ENCODE results near the gene CFAP161.
"Not testable (repeated sequence)": the region's sequence is repeated elsewhere in the genome, so short reads cannot be mapped to it uniquely, and the experiment has no call there.

Gene CFAP161

GRCh38 chr15:81107889-81108288, 26.2 kb upstream of the CFAP161 start:
- DNase-seq, result no peak

GRCh38 chr15:81108427-81108826, 25.6 kb upstream of the CFAP161 start:
- DNase-seq, result no peak

DNA sequence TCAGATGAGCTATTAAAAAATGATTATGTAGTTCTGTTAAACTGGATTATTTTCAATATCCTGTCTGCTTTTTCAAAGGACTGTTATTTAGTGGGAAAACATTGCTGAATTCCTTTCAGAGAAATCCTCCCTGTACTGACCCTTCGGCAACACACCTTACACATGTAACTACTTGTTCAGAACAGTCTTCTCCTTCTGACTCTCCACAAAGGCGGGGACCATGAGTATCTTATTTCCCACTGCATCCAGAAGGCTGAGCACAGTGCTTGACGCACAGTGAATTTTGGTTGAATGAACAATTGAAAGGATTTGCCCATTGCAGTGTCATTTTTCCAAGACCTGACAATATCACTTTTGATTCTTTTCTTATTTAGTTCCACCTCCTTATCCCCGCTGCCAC, 23.1 kb upstream of the CFAP161 start:
- DNase-seq, result no peak

GRCh38 chr15:81111510-81112470, 22.3 kb upstream of the CFAP161 start:
- no peak for DNase-seq

DNA sequence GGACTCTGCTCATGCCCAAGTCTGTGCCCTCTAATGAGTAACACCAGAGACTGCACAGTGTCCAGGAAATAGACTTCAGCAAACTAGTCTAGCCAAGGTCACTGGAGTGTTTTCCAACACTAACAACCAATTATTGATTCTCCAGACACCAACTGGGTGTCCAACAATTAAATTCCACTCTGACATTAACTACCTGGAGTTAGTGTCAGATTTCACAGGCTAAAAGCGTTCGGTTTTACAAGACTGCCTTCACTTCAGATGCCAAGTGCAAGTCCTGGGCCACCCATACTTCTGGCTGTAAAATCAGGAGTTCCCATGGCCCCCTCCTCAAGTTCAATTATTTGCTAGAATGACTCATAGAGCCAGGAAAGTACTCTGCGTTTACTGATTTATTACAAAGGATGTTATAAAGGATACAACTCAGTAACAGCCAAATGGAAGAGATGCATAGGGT, 20.8 kb upstream of the CFAP161 start:
- no peak for DNase-seq

GRCh38 chr15:81113861-81114291, 20.2 kb upstream of the CFAP161 start:
- DNase-seq, result no peak

GRCh38 chr15:81115054-81115939, 18.8 kb upstream of the CFAP161 start:
- no peak for DNase-seq

DNA sequence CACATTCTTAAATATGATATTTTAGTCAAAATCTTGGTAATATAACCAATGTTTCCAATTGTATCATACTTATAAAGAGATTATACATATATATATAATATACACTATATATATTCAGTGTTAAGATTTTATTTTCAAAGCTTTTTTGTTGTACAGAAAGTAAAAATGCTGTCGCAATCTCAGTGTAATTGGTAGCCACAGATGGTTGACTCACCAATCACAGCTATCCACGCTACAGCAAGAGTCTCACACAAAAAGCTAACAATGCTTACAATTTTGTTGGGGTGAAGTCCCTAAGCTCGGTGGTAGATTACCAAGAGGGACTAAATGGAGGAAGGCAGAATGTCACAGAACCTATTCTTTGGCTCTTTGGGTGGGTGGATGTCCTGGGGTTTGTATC, 16.9 kb upstream of the CFAP161 start:
- no peak for DNase-seq

- DNase-seq, result no peak
Measured at GRCh38 chr15:81117581-81117980, 16.5 kb upstream of the CFAP161 start.

- DNase-seq, result peak; percentile 30
Measured at GRCh38 chr15:81118361-81118760, 15.7 kb upstream of the CFAP161 start.

DNA sequence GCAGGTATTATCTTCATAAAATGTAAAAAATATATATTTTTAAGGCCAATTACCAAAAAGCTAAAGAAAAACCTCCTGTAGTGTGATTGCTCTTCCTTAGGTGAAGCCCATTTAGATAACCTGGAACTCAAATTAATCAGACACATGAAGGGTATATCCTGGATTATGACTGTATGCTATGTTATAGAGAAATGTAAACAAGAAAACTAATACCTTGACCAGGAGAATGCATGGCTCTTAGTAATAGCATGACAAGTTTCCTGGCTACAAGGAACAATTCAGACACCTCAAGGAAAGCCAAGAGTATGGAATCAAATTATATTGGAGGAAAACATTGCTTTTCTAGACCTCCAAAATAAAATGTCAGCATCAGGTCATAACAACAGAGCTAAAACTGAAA, 14.0 kb upstream of the CFAP161 start:
- DNase-seq, result no peak

- no peak for DNase-seq
Measured at GRCh38 chr15:81126892-81127291, 7.2 kb upstream of the CFAP161 start.

DNA sequence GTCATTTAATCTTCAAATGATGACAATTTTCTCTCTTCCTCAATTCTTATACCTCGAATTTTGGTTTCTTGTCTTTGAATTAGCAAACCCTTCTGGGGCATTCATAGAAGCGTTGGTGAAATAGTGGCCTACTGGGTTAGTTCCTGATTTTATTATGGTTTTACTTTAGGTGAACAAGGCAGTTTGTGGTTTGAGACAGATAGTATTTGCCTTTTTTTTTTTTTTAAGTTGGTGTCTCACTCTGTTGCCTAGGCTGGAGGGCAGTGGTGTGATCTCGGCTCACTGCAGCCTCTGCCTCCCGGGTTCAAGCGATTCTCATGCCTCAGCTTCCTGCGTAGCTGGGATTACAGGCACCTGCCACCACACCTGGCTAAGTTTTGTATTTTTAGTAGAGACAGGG, 7.4 kb downstream of the CFAP161 start:
- DNase-seq, result not testable (repeated sequence)

DNA sequence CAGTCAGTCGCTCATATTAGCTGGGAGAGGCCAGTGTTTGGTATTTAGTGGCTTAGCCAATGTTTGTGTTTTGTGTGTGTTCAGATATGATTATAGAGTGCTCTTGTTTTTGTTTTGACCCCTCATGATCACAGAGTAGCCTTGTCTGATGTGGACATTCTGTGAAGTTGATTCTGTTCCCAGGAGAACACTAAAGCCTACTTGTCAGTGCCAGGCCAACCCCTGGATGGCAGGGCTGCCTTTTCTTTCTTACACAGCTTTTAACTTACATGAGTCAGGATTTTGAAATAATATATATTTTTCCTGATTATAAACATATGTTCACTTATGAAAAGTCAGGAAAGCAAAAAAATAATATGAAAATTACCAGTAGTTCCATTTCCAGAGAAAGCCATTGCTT, 11.9 kb downstream of the CFAP161 start:
- DNase-seq, result no peak

GRCh38 chr15:81146466-81146865, 12.4 kb downstream of the CFAP161 start:
- DNase-seq, result no peak

- no peak for DNase-seq
Measured at GRCh38 chr15:81151389-81151788, 17.3 kb downstream of the CFAP161 start.

- DNase-seq, result no peak
Measured at GRCh38 chr15:81152339-81152738, 18.3 kb downstream of the CFAP161 start.

GRCh38 chr15:81152799-81153198, 18.7 kb downstream of the CFAP161 start:
- no peak for DNase-seq

- no peak for DNase-seq
Measured at GRCh38 chr15:81155375-81156218, 21.5 kb downstream of the CFAP161 start.

GRCh38 chr15:81156324-81156723, 22.3 kb downstream of the CFAP161 start:
- DNase-seq, result no peak

DNA sequence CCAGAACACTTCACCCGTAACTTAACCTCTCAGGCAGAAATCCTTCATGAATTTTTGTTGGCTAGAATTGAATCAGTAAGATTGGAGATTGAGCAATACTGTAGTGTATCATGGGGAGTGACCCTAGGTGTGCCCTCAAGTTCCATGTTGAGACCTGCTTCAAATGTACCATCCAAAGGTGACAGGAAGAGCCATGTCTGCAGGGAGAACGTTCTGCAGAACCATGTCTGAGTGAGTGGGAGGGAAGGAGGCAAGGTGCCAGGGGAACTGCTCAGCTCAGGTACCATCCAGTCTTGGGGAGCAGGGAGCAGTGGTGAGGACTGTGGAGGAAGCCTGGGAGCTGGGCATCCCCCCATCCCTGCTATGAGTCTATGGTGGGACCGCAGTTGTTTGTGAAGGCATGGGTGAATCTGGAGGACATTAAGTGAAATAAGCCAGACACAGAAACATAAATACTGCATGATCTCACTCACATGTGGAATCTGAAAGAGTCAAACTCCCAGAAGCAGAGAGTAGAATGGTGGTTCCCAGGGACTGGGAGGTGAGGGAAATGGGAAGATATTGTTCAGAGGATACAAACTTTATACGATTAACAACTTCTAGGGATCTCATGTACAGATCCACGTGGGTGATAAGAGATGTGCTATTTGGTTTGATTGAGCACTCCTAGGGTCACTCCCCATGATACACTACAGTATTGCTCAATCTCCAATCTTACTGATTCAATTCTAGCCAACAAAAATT, 23.3 kb downstream of the CFAP161 start:
- no peak for DNase-seq

DNA sequence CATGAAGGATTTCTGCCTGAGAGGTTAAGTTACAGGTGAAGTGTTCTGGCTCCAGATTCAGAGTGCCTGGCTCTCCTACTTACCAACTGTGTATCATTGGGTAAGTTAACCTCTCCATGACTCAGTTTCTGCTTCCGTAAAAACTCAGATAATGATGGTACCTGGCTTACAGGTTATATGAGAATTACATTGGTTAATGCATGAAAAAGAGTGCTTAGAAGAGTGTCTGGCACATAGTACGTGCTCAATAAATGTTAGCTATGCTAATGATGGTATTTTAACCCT, 23.8 kb downstream of the CFAP161 start:
- DNase-seq, result no peak

Data from right kidney (tissue), 1 donor.